SK-N-SH (cell line): ENCODE results near the gene MCRS1. TPM values are rescaled to one million over a fixed set of nuclear protein-coding genes. Genes with fewer than 3 reads are reported as not detected.

ENCODE experiments used
- CTCF ChIA-PET: fragments of 300-600, 350-600 bp; formaldehyde crosslinking; extraction: SDS; loops from one replicate; lab custom pipeline; 2021; lab: Yijun Ruan, JAX
- POLR2A ChIA-PET: fragments of 350-600 bp; sonication (Branson Sonifier 250); formaldehyde crosslinking; extraction: SDS; loops from one replicate; lab custom pipeline; 2020; ENCODE audit warnings: antibody characterized with exemption, inconsistent platforms; lab: Yijun Ruan, JAX
- DNase-seq: peaks from one replicate; pipeline ENCODE4 v3.0.0; 2012
- H2AFZ ChIP-seq: fragments of 200-600 bp; sonication (generic); 2 replicates; pipeline ENCODE4 v1.8.1; 2016; ENCODE audit warnings: antibody characterized with exemption, mild to moderate bottlenecking, low read depth
- H3F3A ChIP-seq: fragments of 200-600 bp; sonication (generic); replicated peaks from 2 replicates; pipeline ENCODE3; 2016; ENCODE audit warnings: antibody characterized with exemption, mild to moderate bottlenecking; ENCODE audit not compliant: insufficient read depth
- H3K27ac ChIP-seq, 2 experiments: fragments of 200-500 bp in 1 of 2; fragments of 200-600 bp in 1 of 2; sonication (Bioruptor generic) in 1 of 2; sonication (generic), shearing (Covaris generic) in 1 of 2; 2 replicates each; pipeline versions ENCODE4 v1.5.1 to v1.6.1; 2014 to 2016; ENCODE audit warnings: low read depth in 2 of 2, inconsistent platforms in 1 of 2, low read length in 1 of 2, mild to moderate bottlenecking in 1 of 2, mixed read lengths in 1 of 2
- H3K27me3 ChIP-seq: fragments of 200-600 bp; sonication (generic), shearing (Covaris generic); 2 replicates; pipeline ENCODE4 v1.6.1; 2016; ENCODE audit warnings: mixed run types; ENCODE audit not compliant: insufficient read depth
- H3K36me3 ChIP-seq, 2 experiments: fragments of 200-500 bp in 1 of 2; fragments of 200-600 bp in 1 of 2; sonication (Bioruptor generic) in 1 of 2; sonication (generic) in 1 of 2; replicated peaks in 1 of 2; 2 replicates each; pipeline versions ENCODE3 to v1.5.1; 2014 to 2016; ENCODE audit warnings: low read length in 1 of 2, mild to moderate bottlenecking in 1 of 2; ENCODE audit not compliant: insufficient read depth in 2 of 2, control insufficient read depth in 1 of 2
- H3K4me1 ChIP-seq, 2 experiments: fragments of 200-500 bp in 1 of 2; fragments of 200-600 bp in 1 of 2; sonication (Bioruptor generic) in 1 of 2; sonication (generic), shearing (Covaris generic) in 1 of 2; 2 replicates each; pipeline versions ENCODE4 v1.5.1 to v1.6.1; 2014 to 2016; ENCODE audit warnings: low read depth in 1 of 2, low read length in 1 of 2, mixed run types in 1 of 2; ENCODE audit not compliant: insufficient read depth in 2 of 2, control insufficient read depth in 1 of 2
- H3K4me2 ChIP-seq: fragments of 200-600 bp; sonication (generic), shearing (Covaris generic); 2 replicates; pipeline ENCODE4 v1.6.1; 2017; ENCODE audit warnings: mixed run types
- H3K4me3 ChIP-seq, 2 experiments: fragments of 200-500 bp in 1 of 2; fragments of 200-600 bp in 1 of 2; sonication (Bioruptor generic) in 1 of 2; sonication (generic), shearing (Covaris generic) in 1 of 2; 2 replicates each; pipeline versions ENCODE4 v1.5.1 to v1.8.1; 2014 to 2016; ENCODE audit warnings: low read depth in 2 of 2, inconsistent platforms in 1 of 2, low read length in 1 of 2, mild to moderate bottlenecking in 1 of 2, mixed read lengths in 1 of 2, moderate library complexity in 1 of 2
- H3K79me2 ChIP-seq: fragments of 200-600 bp; sonication (generic); 2 replicates; pipeline ENCODE4 v1.8.1; 2017; ENCODE audit warnings: mild to moderate bottlenecking; ENCODE audit not compliant: insufficient read depth
- H3K9ac ChIP-seq: fragments of 200-600 bp; sonication (generic); 2 replicates; pipeline ENCODE4 v1.6.1; 2017; ENCODE audit warnings: mixed run types
- H3K9me2 ChIP-seq: fragments of 200-600 bp; sonication (generic); 2 replicates; pipeline ENCODE4 v1.6.1; 2017; ENCODE audit warnings: mixed run types
- H3K9me3 ChIP-seq: fragments of 200-600 bp; sonication (generic); 2 replicates; pipeline ENCODE4 v1.6.1; 2017; ENCODE audit warnings: mixed run types, mild to moderate bottlenecking, moderate library complexity
- H4K20me1 ChIP-seq: fragments of 200-600 bp; sonication (generic); 2 replicates; pipeline ENCODE4 v1.6.1; 2017; ENCODE audit warnings: mild to moderate bottlenecking, mixed run types; ENCODE audit not compliant: insufficient read depth
- ELF1 ChIP-seq: IDR thresholded peaks from 2 replicates; pipeline ENCODE4 v1.4.0; 2012
- FOSL2 ChIP-seq: IDR thresholded peaks from 2 replicates; pipeline ENCODE4 v1.4.0; 2012; ENCODE audit warnings: low read depth, mild to moderate bottlenecking, moderate library complexity, borderline replicate concordance
- FOXM1 ChIP-seq: IDR thresholded peaks from 2 replicates; pipeline ENCODE4 v1.4.0; 2012; ENCODE audit warnings: low read depth, mild to moderate bottlenecking
- MXI1 ChIP-seq: IDR thresholded peaks from 2 replicates; pipeline ENCODE4 v1.6.1; 2012; ENCODE audit warnings: mild to moderate bottlenecking, low read depth, low read length, improper control_type of control experiment
- NFIC ChIP-seq: IDR thresholded peaks from 2 replicates; pipeline ENCODE4 v1.4.0; 2012; ENCODE audit warnings: borderline replicate concordance
- NRF1 ChIP-seq: IDR thresholded peaks from 2 replicates; pipeline ENCODE4 v1.6.1; 2012; ENCODE audit warnings: low read depth, mild to moderate bottlenecking, low read length
- POLR2AphosphoS5 ChIP-seq: IDR thresholded peaks from 2 replicates; pipeline ENCODE4 v1.6.1; 2012; ENCODE audit warnings: low read depth, low read length
- RAD21 ChIP-seq: IDR thresholded peaks from 2 replicates; pipeline ENCODE4 v1.6.1; 2012; ENCODE audit warnings: mild to moderate bottlenecking, low read length
- RCOR1 ChIP-seq: fragments of 150-350 bp; IDR thresholded peaks from 2 replicates; pipeline ENCODE4 v1.6.1; 2017; ENCODE audit warnings: antibody characterized with exemption, low read length
- REST ChIP-seq: IDR thresholded peaks from 2 replicates; pipeline ENCODE4 v1.6.1; 2012; ENCODE audit warnings: mild to moderate bottlenecking, low read depth, low read length, moderate library complexity
- RFX5 ChIP-seq: IDR thresholded peaks from 2 replicates; pipeline ENCODE4 v1.6.1; 2012; ENCODE audit warnings: mild to moderate bottlenecking, improper control_type of control experiment, low read length
- SIN3A ChIP-seq: IDR thresholded peaks from 2 replicates; pipeline ENCODE4 v1.6.1; 2012; ENCODE audit warnings: low read depth, mild to moderate bottlenecking, low read length, moderate library complexity, borderline replicate concordance
- TAF1 ChIP-seq: IDR thresholded peaks from 2 replicates; pipeline ENCODE4 v1.6.1; 2012; ENCODE audit warnings: low read depth, mild to moderate bottlenecking, low read length, moderate library complexity, borderline replicate concordance
- TCF12 ChIP-seq: IDR thresholded peaks from 2 replicates; pipeline ENCODE4 v1.4.0; 2012
- TEAD4 ChIP-seq: IDR thresholded peaks from 2 replicates; pipeline ENCODE4 v1.4.0; 2012; ENCODE audit warnings: mild to moderate bottlenecking, borderline replicate concordance; ENCODE audit not compliant: insufficient read depth
- USF2 ChIP-seq: fragments of 150-350 bp; IDR thresholded peaks from 2 replicates; pipeline ENCODE4 v1.6.1; 2017; ENCODE audit warnings: antibody characterized with exemption, low read length, low read depth, borderline replicate concordance
- WGBS: methylation state at CpG from one replicate; pipeline ENCODE4 v1.1.6; 2017; ENCODE audit warnings: low lambda C conversion rate; 5-methylcytosine and 5-hydroxymethylcytosine counted together
- polyA plus RNA-seq, 3 experiments: library from polyadenylated mRNA; depleted of rRNA; stranded (reverse); fragments of >200 nt; gene quantifications; 2 replicates each; pipeline ENCODE4 v1.2.3, GENCODE V29; 2012
- TF ChIP-seq, protein P1 (sequence below): fragments of 200-600 bp; sonication (generic); IDR thresholded peaks from 2 replicates; pipeline ENCODE4 v1.6.1; 2017; ENCODE audit warnings: antibody characterized with exemption, mild to moderate bottlenecking, moderate library complexity

The MCRS1 gene
- polyA plus RNA-seq, 1 of the 3 experiments (the other 2 are of a cell fraction) = 107 TPM

- no peak overlapping the region for H3K9ac ChIP-seq
Observed at GRCh38 chr12:49527361-49528130, 40.4 kb downstream of the MCRS1 start.

GRCh38 chr12:49525942-49526341 is 42.0 kb downstream of the MCRS1 start:
- POLR2A ChIA-PET = no interaction called here
- WGBS = 97% methylated on average over 7 of the region's 7 CpGs
- TF ChIP-seq, protein P1, sequence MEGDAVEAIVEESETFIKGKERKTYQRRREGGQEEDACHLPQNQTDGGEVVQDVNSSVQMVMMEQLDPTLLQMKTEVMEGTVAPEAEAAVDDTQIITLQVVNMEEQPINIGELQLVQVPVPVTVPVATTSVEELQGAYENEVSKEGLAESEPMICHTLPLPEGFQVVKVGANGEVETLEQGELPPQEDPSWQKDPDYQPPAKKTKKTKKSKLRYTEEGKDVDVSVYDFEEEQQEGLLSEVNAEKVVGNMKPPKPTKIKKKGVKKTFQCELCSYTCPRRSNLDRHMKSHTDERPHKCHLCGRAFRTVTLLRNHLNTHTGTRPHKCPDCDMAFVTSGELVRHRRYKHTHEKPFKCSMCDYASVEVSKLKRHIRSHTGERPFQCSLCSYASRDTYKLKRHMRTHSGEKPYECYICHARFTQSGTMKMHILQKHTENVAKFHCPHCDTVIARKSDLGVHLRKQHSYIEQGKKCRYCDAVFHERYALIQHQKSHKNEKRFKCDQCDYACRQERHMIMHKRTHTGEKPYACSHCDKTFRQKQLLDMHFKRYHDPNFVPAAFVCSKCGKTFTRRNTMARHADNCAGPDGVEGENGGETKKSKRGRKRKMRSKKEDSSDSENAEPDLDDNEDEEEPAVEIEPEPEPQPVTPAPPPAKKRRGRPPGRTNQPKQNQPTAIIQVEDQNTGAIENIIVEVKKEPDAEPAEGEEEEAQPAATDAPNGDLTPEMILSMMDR = no peak
- no peak for TF ChIP-seq TEAD4
- TF ChIP-seq SIN3A = no peak
- no peak for TF ChIP-seq NRF1
- no peak for TF ChIP-seq TAF1
- no peak for TF ChIP-seq USF2
- TF ChIP-seq NFIC = no peak
- TF ChIP-seq RFX5 = no peak

More at GRCh38 chr12:49527361-49528130, 40.4 kb downstream of the MCRS1 start:
- H4K20me1 ChIP-seq = no peaks in the 10 kb centered on the region
- no peaks in the 10 kb centered on the region for H3K27me3 ChIP-seq
- H3K4me3 ChIP-seq = no peak overlapping the region
- no peaks in the 10 kb centered on the region for H3K9me2 ChIP-seq
- H3F3A ChIP-seq = peaks cover 16% of the 10 kb centered on the region
- TF ChIP-seq TEAD4 (no peak), FOXM1 (no peak), RAD21 (no peak), ELF1 (no peak), REST (no peak), POLR2AphosphoS5 (no peak), MXI1 (no peak), TCF12 (no peak), NFIC (no peak), RCOR1 (no peak), FOSL2 (no peak)
- H3K4me1 ChIP-seq = peaks cover 0 to 3% of the 10 kb centered on the region in 2 experiments; a peak in 1 of 4 replicates
- CTCF ChIA-PET = interaction anchor here (0.8 to 26.5 kb wide), 6 partner anchors 14 to 239 kb away, joined by 3 to 617 read pairs (median 4); partner anchors contain the start of genes C1QL4 and SPATS2
- no peak for DNase-seq
- no peaks in the 10 kb centered on the region for H3K9me3 ChIP-seq
- H3K27ac ChIP-seq = no peak overlapping the region
- no peaks in the 10 kb centered on the region for H3K79me2 ChIP-seq
- no peak overlapping the region for H3K4me2 ChIP-seq
- peaks cover 49 to 59% of the 10 kb centered on the region in 2 experiments for H3K36me3 ChIP-seq
- H2AFZ ChIP-seq = no peak overlapping the region
- POLR2A ChIA-PET = no interaction called here
- 95% methylated on average over 7 of the region's 7 CpGs for WGBS

More at GRCh38 chr12:49525942-49526341, 42.0 kb downstream of the MCRS1 start:
- CTCF ChIA-PET = interaction anchor here (1.4 to 26.5 kb wide), 4 partner anchors 12 to 194 kb away, joined by 3 to 617 read pairs (median 10); partner anchors contain the start of genes DNAJC22 and SPATS2
- Histone ChIP-seq H3F3A (peaks cover 10% of the 10 kb centered on the region), H3K4me1 (peaks cover 0 to 3% of the 10 kb centered on the region in 2 experiments; a peak in 1 of 4 replicates), H3K9ac (no peak overlapping the region), H4K20me1 (no peaks in the 10 kb centered on the region), H3K4me2 (no peak overlapping the region), H3K9me2 (no peaks in the 10 kb centered on the region), H3K27me3 (no peaks in the 10 kb centered on the region), H3K79me2 (no peaks in the 10 kb centered on the region), H3K4me3 (no peak overlapping the region), H3K9me3 (no peaks in the 10 kb centered on the region), H2AFZ (no peak overlapping the region), H3K36me3 (peaks cover 65 to 75% of the 10 kb centered on the region in 2 experiments), H3K27ac (no peak overlapping the region)
- no peak for DNase-seq
